KOPT-K1 (cell line): ENCODE measurements around the gene OGFRL1.

Experiments used
- H3K27ac ChIP-seq: fragments of 200-600 bp; sonication (generic); 2 replicates; pipeline ENCODE4 v1.5.1; 2016; ENCODE audit warnings: antibody characterized with exemption, mild to moderate bottlenecking, low read depth, low read length; ENCODE audit not compliant: poor library complexity, severe bottlenecking
- H3K36me3 ChIP-seq: fragments of 200-600 bp; sonication (generic); 2 replicates; pipeline ENCODE4 v1.5.1; 2017; ENCODE audit warnings: antibody characterized with exemption, mild to moderate bottlenecking, low read length, moderate library complexity; ENCODE audit not compliant: insufficient read depth
- H3K9me3 ChIP-seq: fragments of 200-600 bp; sonication (generic); 2 replicates; pipeline ENCODE4 v1.5.1; 2017; ENCODE audit warnings: antibody characterized with exemption, low read length, mild to moderate bottlenecking; ENCODE audit not compliant: insufficient read depth, poor library complexity, severe bottlenecking

The OGFRL1 gene

DNA sequence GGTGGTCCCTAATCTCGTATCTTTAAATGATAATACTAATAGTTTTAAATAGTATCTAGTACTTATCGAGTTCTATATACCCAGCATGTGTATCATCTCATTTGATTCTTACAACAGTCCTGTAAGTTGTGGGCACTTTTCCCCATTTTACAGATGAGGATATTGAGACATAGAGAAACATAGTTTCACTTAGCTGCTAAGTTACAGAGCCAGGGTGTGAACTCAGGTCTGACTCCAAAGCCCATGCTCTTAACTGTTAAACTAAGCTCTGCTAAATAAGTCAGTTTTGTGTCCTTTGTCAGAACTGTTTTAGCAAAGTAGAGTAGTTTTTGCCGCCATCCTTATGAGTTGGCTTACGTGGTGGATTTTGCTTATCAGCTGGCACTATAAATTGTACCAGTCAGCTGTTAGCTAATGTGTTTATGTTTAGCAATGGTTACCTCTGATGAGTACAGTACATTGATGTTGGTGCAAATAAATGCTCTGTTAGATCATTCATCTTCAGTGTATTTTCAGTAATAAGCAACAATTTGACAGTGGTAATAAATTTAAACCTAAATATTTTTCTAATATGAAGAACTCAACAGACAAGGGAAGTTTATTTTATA, 12.1 kb downstream of the OGFRL1 start:
- no peaks in the 10 kb centered on the region for H3K36me3 ChIP-seq

DNA sequence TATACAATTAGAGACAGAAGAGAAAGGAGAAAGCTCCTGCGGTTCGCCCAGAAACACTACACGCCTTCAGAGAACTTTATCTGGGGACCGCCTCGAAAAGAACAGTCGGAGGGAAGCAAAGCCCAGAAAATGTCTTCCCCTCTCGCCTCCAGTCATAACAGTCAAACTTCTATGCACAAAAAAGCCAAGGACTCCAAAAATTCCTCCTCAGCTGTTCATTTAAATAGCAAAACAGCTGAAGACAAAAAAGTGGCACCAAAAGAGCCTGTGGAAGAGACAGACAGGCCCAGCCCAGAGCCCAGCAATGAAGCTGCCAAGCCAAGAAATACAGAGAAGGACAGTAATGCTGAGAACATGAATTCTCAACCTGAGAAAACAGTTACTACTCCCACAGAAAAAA, 12.9 kb downstream of the OGFRL1 start:
- Histone ChIP-seq H3K27ac (no peak overlapping the region), H3K9me3 (no peaks in the 10 kb centered on the region), H3K36me3 (no peaks in the 10 kb centered on the region)

More for the DNA sequence above, 12.1 kb downstream of the OGFRL1 start:
- no peak overlapping the region for H3K27ac ChIP-seq
- no peaks in the 10 kb centered on the region for H3K9me3 ChIP-seq

DNA sequence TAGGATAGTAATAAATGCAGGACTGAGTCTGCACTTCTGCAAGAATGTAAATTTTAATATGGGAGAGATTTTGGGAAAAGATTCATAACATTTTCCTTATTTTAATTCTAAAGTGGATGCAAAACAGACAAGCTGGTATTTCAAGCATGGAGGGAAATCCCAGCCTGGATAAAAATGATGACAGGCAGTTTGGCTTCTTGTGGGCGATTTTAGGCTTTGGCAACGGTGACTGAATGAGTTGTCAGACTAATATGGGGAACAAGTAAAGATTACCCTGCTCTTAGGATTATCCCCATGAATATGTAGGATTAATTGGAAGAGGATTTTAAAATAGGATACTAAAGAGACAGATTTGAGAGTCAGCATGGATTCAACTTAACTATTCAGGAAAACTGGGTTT, 21.0 kb downstream of the OGFRL1 start:
- Histone ChIP-seq H3K9me3 (no peaks in the 10 kb centered on the region), H3K36me3 (no peaks in the 10 kb centered on the region), H3K27ac (no peak overlapping the region)

DNA sequence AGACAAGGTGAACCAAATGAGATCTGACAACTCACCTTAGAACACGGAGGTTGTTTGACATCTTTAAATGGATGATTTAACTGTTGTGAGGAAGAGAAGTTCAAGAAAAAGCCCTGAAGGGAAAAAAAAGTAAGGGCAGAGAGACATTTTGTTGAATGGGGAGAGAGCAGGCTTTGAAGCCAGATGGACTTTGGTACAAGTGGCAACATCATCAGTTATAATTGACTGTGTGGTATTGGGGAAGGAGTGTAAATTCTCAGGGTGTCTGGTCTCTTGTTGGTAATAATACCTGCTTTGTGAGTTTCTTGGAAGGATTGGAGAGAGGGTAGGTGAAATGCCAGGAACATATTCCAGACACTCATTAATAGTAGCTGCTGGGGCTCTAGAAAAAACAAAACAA, 21.6 kb downstream of the OGFRL1 start:
- Histone ChIP-seq H3K9me3 (no peaks in the 10 kb centered on the region), H3K27ac (no peak overlapping the region), H3K36me3 (no peaks in the 10 kb centered on the region)

DNA sequence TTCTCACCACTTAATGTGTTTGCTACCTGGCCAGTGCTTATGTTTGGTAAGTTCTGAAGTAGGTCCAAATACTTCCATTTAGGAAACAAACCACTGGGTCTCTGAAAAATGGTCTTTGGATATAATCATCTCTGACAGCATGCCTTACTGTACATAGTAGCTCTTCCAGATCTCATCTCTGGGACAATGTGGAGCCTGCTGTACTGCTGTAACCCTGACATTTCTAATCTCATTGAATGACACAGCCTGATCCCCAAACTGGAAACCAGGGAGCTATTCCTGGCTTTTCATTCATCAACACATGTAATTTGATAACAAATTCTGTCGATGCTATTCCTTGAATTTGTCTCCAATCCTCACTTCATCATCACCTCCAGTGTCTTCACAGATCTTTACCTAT, 23.5 kb downstream of the OGFRL1 start:
- Histone ChIP-seq H3K9me3 (no peaks in the 10 kb centered on the region), H3K36me3 (no peaks in the 10 kb centered on the region), H3K27ac (no peak overlapping the region)

DNA sequence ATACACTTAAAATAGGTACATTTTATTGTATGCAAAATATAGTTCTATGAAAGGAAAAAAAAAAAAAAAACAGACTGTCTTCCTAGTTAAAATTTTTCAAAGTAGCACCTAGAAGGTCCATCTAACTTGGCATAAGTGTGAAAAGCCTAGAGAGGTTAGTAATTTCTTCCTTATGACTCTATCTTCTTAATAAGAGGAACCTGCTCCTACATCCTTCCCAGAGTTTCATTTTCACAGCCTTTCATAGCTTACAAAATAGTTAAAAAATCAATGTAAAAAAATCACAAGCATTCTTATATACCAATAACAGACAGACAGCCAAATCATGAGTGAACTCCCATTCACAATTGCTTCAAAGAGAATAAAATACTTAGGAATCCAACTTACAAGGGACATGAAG, 28.8 kb downstream of the OGFRL1 start:
- Histone ChIP-seq H3K9me3 (no peaks in the 10 kb centered on the region), H3K27ac (no peak overlapping the region), H3K36me3 (no peaks in the 10 kb centered on the region)

DNA sequence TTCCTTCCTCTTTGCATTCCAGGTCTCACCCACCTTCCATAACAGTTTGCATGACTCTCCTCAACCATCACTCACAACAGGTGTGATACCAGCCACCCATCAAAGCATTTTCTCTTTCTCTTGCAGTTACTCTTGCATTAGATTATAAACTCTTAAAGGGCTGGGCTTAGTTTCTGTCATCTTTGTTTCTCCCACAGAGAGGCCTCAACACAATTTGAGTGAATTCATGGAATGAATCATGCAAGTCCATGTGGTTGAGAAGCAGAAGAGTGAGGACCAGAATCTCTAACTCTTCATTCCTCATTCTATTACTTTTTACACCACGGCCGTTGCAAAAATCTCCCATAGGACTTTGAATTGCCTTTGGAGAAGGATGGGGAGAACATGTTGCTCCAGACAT, 31.4 kb downstream of the OGFRL1 start:
- H3K9me3 ChIP-seq, result no peaks in the 10 kb centered on the region
- H3K36me3 ChIP-seq, result no peaks in the 10 kb centered on the region
- H3K27ac ChIP-seq, result no peak overlapping the region

DNA sequence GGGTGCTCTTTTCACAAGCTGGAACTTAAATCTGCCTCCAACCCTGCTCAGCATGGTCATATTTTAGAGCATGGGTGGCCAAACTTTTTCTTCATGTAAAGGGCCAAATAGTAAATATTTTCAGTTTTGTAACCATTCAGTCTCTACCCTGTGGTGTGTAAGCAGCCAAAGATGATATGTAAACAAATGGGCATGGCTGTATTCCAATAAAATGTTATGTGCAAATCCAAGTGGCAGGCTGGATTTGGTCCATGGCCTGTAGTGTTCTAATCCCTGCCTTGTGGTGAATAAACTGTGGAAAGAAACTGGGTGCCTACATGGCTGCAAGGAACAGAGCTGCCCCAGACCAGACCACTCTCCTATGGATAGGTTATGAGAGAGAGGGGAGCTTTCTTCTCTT, 32.7 kb downstream of the OGFRL1 start:
- no peaks in the 10 kb centered on the region for H3K9me3 ChIP-seq
- H3K36me3 ChIP-seq, result no peaks in the 10 kb centered on the region
- H3K27ac ChIP-seq, result no peak overlapping the region

DNA sequence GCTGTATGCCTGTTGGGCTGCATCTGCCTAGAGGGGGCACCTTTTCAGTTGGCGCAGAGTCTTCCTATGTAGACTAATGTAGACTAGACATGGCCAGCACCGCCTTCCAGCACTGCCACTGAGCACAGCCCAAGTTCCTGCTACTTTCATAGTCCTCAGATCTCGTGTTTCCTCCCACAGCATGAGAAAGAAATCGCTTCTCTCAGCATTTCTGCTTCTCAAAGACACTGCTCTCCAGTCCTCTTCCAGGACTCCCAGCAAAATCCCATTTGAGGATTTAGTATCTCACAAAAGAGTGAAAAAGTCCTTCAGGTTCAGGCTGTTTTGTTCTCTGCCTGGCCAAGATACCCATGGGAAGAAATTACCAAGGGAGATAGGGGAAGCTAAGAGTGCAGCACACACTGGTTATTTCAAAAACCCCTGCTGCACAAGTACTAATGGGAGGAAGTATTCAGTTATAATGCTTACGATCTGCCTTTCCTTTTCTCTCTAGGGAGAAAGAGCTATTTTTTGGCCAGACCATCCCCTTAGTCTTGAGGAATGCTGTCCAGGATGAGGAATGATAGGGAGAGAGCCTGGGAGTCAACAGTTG, 35.7 kb downstream of the OGFRL1 start:
- no peaks in the 10 kb centered on the region for H3K36me3 ChIP-seq
- H3K9me3 ChIP-seq, result no peaks in the 10 kb centered on the region
- H3K27ac ChIP-seq, result no peak overlapping the region

DNA sequence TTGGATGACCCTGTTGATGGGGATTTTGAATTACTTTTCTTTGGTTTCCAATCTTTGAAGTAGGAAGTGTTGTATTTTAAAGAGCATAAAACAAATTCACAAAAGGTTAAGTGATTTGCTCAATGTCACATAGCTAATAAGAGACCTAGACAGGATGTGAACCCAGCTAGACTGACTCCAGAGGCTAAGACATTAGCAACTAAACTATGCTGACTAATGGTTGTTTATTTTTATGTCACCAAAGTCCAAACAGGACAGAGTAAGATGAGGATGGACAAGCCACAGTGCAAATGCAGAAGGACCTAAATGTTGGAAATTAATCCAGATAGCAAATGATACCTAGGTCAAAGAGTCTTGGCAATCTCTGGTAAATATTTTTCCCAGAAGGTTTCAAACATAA, 38.0 kb downstream of the OGFRL1 start:
- Histone ChIP-seq H3K36me3 (no peaks in the 10 kb centered on the region), H3K9me3 (no peaks in the 10 kb centered on the region), H3K27ac (no peak overlapping the region)

DNA sequence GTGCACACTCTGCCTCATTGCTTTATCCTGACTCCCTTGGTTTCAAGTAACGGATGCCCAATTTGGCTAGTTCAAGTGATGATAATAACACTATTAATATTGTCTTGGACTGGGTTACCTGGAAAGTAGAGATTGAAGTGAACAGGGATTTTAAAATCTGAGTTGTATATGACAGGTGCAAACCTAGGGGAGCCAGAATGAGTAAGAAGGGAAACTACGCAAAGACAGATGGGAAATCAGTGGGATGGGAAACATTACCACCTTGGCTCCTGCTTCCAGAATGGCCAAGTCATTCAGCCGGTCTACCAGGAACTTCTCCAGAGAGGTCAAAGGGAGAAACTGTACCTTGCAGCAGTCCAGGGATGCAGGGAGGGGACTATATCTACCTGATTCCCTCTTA, 41.9 kb downstream of the OGFRL1 start:
- Histone ChIP-seq H3K9me3 (no peaks in the 10 kb centered on the region), H3K36me3 (no peaks in the 10 kb centered on the region), H3K27ac (no peak overlapping the region)

DNA sequence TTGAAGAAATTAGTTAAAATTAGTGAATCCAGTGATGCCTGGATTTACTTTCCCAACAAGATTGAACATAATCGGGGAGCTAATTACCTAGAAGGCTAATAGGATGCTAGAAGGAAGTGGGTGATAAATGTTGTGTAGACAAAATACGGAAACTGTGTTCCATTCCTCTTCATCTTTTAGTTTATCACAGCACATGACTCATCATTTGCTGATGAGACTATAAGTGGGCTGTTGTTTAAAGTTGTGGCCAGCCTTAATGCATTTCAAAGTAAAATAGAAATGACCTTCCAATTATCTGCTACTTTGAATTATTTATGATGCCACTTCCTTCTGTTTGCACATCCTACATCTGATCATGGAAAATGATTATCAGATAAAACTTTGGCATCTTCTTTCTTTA, 43.4 kb downstream of the OGFRL1 start:
- Histone ChIP-seq H3K9me3 (no peaks in the 10 kb centered on the region), H3K27ac (no peak overlapping the region), H3K36me3 (no peaks in the 10 kb centered on the region)

DNA sequence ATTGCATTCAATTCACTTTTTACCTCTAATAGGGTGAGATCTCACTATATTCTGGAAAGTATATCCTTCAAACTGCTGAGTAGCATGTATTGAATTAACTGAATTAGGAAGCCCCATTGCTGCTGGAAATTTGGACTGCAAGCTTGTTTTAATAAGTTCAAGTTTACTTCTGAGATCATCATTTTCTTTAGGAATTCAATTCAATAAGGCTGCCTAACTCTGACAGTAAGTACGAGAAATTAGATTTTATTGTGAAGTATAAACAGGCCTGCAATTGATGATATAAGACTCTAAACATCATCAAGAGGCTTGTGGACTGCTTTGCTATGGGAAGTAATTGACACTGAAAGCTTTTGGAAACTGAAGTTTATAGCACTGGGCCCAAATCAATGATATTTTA, 44.4 kb downstream of the OGFRL1 start:
- H3K36me3 ChIP-seq, result no peaks in the 10 kb centered on the region
- H3K9me3 ChIP-seq, result no peaks in the 10 kb centered on the region

DNA sequence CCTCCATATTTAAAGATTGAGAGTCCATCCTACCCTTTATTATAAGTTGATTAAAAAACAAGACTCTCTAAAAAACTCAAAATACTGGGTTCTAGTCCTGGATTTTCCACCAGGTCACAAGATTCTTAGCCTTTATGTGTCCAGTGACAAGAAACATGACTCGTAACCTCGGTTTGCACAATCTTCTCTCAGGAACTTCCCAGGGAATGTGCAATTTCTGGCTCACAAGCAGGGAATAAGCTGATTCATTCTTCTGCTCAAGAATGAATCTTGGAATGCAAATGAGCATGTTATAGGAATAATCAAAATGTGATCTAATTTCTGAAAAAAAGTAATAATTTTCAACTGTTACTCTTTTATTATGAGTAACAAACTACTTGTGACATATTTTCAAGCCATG, 45.1 kb downstream of the OGFRL1 start:
- Histone ChIP-seq H3K9me3 (no peaks in the 10 kb centered on the region), H3K27ac (no peak overlapping the region), H3K36me3 (no peaks in the 10 kb centered on the region)

More for the DNA sequence above, 44.4 kb downstream of the OGFRL1 start:
- H3K27ac ChIP-seq, result no peak overlapping the region

DNA sequence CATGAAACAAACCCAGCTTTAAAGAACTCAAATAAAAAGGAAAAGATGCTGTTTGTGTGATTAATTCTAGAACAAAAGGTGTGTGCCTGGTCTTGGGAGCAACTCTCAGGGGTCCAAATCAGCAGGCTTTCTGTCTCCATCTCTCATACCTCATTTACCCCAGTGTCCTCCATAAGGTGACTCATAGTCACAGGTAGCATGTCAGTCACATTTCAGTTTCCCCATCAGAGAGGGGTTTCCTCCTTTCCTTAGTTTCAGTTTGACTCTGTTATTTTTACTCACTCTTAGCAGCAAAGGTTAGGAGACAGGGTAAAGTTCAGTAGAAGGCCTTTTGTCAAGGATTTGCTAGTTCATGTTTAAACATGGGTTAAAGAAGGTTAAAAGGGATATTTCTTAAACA, 46.2 kb downstream of the OGFRL1 start:
- Histone ChIP-seq H3K9me3 (no peaks in the 10 kb centered on the region), H3K36me3 (no peaks in the 10 kb centered on the region), H3K27ac (no peak overlapping the region)

DNA sequence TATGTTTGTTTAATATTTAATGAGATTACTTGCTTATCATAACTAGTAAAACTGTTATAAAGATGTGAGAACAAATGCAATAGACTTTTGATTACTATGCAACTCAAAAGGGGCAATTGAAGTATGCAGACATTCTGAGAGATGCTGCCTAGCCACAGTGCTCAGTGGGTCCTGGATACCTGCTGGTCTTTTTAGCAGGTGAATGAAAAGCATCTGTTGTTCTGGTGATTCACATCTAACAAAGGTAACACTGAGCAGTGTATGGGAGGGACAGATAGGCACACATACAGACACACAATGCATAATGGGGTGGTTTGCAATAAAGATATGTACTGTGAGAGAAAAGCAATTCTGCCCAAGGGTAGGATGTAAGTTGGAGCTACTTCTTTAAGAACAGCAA, 46.9 kb downstream of the OGFRL1 start:
- Histone ChIP-seq H3K36me3 (no peaks in the 10 kb centered on the region), H3K27ac (no peak overlapping the region), H3K9me3 (no peaks in the 10 kb centered on the region)
